Epidermal melanocyte (primary cell): ENCODE measurements around the gene CCDC6.
"Not testable (repeated sequence)": the region's sequence is repeated elsewhere in the genome, so short reads cannot be mapped to it uniquely, and the experiment has no call there.

ENCODE experiments used
- DNase-seq: peaks from one replicate; pipeline ENCODE4 v3.0.0; 2011; ENCODE audit warnings: low spot score; ENCODE audit not compliant: insufficient read length

Gene CCDC6

GRCh38 chr10:59770689-59771088, 135.7 kb downstream of the CCDC6 start:
- no peak for DNase-seq

DNA sequence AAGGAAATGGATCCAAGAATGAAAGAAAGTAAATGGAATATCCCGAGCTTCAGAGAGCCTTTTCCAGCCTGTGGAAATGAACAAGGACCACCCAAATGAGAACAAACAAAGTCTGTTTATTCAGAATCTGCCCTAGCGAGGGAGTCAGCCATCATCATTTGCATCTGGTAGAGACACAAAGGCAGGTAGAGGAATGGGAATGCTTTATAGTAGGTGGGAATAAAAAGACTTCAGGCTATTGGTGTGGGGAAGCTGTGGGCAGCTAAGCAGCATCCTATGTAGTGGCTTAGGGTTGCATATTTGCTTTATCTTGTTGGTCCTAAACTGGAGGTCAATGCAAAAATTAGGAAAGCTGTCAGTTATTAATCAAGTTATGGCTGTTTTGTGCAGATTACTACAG, 143.9 kb downstream of the CCDC6 start:
- no peak for DNase-seq

DNA sequence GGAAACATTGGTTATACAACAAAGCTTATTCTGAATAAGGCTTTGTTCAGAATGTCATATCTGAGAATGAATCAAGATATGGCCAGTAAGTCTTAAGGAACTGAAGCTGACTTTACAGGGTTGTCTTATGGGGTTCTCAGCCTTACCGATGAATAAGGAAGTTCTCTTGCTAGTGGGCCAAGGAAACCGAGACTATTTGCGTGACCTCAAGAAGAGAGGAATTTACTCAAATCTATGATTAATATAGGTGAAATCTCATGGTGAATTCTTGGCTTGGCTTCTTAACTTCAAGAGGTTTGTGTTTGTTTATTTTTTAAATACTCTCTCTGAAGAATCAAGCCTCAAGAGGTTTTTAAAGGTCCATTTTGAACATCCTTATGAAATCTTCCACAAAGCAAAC, 148.4 kb downstream of the CCDC6 start:
- DNase-seq, result no peak

- DNase-seq, result no peak
Measured at GRCh38 chr10:59754951-59755350, 151.4 kb downstream of the CCDC6 start.

GRCh38 chr10:59753267-59753666, 153.1 kb downstream of the CCDC6 start, which contains the start of gene MRLN:
MRLN (minus strand) TSS chr10:59753455.
- DNase-seq, result no peak

DNA sequence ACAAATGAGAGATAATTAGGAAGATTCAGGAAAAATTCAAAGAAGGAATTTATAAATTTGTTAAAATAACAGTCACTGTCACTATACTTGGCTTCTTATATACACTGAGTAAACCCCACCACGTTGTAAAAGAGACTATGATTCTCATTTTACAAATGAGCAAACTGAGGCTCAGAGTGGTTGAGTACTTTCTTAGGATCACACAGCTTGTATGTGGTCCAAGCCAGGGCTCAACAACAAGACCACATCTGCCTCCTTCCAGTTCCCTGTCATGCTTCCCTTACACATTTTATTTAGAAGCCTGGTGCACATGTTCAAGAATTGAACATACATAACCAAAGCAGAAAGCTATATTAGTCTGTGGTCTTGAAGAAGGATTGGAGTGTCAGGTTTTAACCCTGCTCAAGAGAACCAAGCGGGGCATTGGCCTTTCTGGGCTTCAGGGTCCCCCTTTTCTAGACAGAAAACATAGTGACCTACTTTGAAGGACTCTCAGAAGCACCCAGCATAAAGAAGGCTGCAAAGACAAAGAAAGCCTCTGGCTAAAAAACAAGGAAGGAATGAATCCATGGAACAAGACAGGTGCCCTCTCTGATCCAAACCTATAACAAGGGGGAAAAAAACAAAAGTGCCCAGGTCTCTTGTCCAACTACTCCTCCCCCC, 153.9 kb downstream of the CCDC6 start:
- no peak for DNase-seq

DNA sequence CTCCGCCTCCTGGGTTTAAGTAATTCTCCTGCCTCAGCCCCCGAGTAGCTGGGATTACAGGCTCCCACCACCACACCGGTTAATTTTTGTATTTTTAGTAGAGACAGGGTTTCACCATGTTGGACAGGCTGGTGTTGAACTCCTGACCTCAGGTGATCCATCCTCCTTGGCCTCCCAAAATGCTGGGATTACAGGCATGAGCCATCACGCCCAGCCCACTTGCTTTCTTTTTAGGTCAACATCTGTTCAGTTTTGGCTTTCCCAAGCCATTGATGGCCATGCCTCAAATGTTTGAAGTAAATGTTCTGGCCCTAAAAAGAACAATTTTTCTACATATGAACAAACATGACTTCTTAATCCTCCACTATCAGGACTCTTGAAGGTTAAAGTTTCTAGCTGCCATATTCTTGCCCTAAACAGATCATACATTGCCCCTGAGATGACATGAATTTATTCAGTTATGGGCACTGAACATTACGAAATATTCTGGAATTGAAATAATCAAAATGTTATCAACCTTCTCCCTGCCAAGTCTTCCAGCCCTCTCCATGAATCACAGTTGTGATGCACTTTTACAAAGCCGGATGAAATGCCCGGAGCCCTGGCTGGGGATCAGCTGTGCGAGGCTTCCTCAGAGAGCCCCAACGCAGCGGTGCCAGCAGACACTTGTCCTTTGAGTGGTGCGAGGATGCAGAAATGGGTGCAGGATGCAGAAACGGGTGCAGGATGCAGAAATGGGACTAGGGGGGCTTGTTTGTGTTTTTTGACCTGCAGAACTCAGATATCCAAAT, 156.0 kb downstream of the CCDC6 start:
- no peak for DNase-seq

DNA sequence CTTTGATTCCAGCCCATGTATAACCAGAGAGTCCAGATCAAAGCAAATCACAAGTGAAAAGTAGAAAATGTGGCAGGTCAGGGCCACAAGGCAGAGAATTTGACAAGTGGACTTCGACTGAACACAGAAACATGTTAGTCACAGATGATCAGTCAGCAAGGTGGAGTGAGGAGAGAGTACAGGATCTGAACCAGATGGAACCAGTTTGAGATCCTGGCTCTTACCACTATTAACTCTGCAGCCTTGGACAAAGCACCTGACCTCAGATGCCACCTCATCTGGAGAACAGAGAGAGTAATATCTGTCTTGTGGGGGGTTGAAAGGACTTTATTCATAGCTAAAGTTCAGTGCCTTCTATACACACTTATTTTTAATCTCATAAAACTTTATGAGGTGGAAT, 157.5 kb downstream of the CCDC6 start:
- no peak for DNase-seq

DNA sequence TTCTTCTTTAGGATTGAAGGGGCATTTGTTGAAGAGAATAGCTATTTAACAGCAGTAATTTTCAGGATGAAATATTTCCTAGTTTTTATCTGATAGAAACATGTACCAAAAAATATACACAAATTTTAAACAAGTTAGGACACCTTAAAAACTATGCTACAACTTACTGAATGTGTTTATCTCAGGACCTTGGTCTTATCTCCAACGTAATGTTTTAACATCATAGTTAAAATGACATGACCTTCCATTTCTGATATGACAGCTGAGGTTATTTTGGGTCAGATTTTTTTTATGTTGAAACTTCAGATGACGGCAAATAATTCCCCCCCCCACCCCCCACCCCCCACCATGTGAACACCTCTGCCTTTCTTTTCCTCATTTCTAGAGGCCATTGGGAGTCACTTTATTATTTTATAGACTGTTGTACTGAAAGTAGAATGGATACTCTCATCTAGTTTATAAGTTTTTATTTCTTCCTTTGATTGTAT, 161.1 kb downstream of the CCDC6 start:
- DNase-seq, result no peak

GRCh38 chr10:59744762-59745161, 161.6 kb downstream of the CCDC6 start:
- not testable (repeated sequence) for DNase-seq

DNA sequence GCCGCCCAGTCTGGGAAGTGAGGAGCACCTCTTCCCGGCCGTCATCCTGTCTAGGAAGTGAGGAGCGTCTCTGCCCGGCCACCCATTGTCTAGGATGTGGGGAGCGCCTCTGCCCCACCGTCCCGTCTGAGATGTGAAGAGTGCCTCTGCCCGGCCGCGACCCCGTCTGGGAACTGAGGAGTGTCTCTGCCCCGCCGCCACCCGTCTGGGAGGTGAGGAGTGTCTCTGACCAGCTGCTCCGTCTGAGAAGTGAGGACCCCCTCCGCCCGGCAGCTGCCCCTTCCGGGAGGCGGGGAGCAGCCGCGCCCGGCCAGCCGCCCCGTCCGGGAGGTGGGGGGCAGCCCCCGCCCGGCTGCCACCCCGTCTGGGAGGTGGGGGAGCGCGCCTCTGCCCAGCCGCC, 162.2 kb downstream of the CCDC6 start:
- DNase-seq, result not testable (repeated sequence)

DNA sequence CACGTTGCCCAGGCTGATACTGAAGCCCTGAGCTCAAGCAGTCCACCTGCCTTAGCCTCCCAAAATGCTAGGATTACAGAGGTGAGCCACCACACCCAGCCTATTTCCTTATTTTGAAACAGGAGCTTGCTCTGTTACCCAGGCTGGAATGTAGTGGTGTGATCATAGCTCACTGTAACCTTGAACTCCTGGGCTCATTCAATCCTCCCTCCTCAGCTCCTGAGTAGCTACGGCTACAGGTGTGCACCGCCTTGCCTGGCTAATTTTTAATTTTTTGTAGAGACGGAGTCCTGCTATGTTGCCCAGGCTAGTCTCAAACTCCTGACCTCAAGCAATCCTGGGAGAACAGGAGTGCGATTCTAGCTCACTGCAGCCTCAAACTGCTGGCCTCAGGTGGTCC, 164.8 kb downstream of the CCDC6 start:
- DNase-seq, result no peak

- no peak for DNase-seq
Measured at GRCh38 chr10:59741048-59741447, 165.3 kb downstream of the CCDC6 start.
